Adipocyte (in vitro differentiated cells): Measurements from ENCODE around the gene BRAT1.
"Not testable (repeated sequence)": the region's sequence is repeated elsewhere in the genome, so short reads cannot be mapped to it uniquely, and the experiment has no call there.

Source experiments
- DNase-seq: peaks from one replicate; pipeline ENCODE4 v3.0.0-alpha.2; 2015; ENCODE audit warnings: low read depth
- H3K27me3 ChIP-seq: replicated peaks from 2 replicates; pipeline ENCODE4 v1.7.0; 2013; ENCODE audit warnings: mild to moderate bottlenecking, low read length, moderate library complexity; ENCODE audit not compliant: control insufficient read depth, insufficient read depth
- H3K36me3 ChIP-seq: 2 replicates; pipeline ENCODE4 v1.7.0; 2013; ENCODE audit warnings: low read length, mild to moderate bottlenecking, moderate library complexity; ENCODE audit not compliant: control insufficient read depth, insufficient read depth, severe bottlenecking
- H3K4me1 ChIP-seq: 2 replicates; pipeline ENCODE4 v1.7.0; 2013; ENCODE audit warnings: mild to moderate bottlenecking, low read length, moderate library complexity; ENCODE audit not compliant: control insufficient read depth, insufficient read depth
- H3K4me3 ChIP-seq: 2 replicates; pipeline ENCODE4 v1.7.0; 2013; ENCODE audit warnings: mild to moderate bottlenecking, low read length, moderate library complexity
- H3K9ac ChIP-seq: 2 replicates; pipeline ENCODE4 v1.7.0; 2013; ENCODE audit warnings: mild to moderate bottlenecking, low read length, moderate library complexity
- H3K9me3 ChIP-seq: 2 replicates; pipeline ENCODE4 v1.7.0; 2013; ENCODE audit warnings: mild to moderate bottlenecking, low read length, moderate library complexity; ENCODE audit not compliant: control insufficient read depth

The BRAT1 gene

GRCh38 chr7:2569421-2569820, 14.1 kb upstream of the BRAT1 start:
- H3K9me3 ChIP-seq = no peaks in the 10 kb centered on the region
- H3K36me3 ChIP-seq = peaks cover 28% of the 10 kb centered on the region
- H3K27me3 ChIP-seq = no peaks in the 10 kb centered on the region
- no peak overlapping the region for H3K4me3 ChIP-seq
- no peak overlapping the region for H3K9ac ChIP-seq
- DNase-seq = no peak
- peaks cover 10% of the 10 kb centered on the region for H3K4me1 ChIP-seq

GRCh38 chr7:2568521-2569223, 13.3 kb upstream of the BRAT1 start:
- peaks cover 10% of the 10 kb centered on the region for H3K4me1 ChIP-seq
- H3K36me3 ChIP-seq = peaks cover 20% of the 10 kb centered on the region
- H3K4me3 ChIP-seq = no peak overlapping the region
- no peak overlapping the region for H3K9ac ChIP-seq
- no peaks in the 10 kb centered on the region for H3K27me3 ChIP-seq
- DNase-seq = no peak
- H3K9me3 ChIP-seq = no peaks in the 10 kb centered on the region

- Histone ChIP-seq H3K4me3 (no peak overlapping the region), H3K27me3 (no peaks in the 10 kb centered on the region), H3K36me3 (peaks cover 14% of the 10 kb centered on the region), H3K9me3 (no peaks in the 10 kb centered on the region), H3K4me1 (peaks cover 10% of the 10 kb centered on the region), H3K9ac (no peak overlapping the region)
- DNase-seq = peak; percentile 35
Observed at GRCh38 chr7:2567679-2568278, 12.5 kb upstream of the BRAT1 start.

- Histone ChIP-seq H3K9me3 (no peaks in the 10 kb centered on the region), H3K36me3 (peaks cover 10% of the 10 kb centered on the region), H3K4me1 (peaks cover 10% of the 10 kb centered on the region), H3K4me3 (peak overlapping the region; percentile 64), H3K9ac (peak overlapping the region; percentile 35), H3K27me3 (no peaks in the 10 kb centered on the region)
- DNase-seq = no peak
Observed at GRCh38 chr7:2566890-2567678, 11.8 kb upstream of the BRAT1 start.

GRCh38 chr7:2566348-2566889, 11.1 kb upstream of the BRAT1 start:
- H3K9me3 ChIP-seq = no peaks in the 10 kb centered on the region
- peak overlapping the region; percentile 64 for H3K4me3 ChIP-seq
- DNase-seq = no peak
- H3K4me1 ChIP-seq = peaks cover 10% of the 10 kb centered on the region
- H3K36me3 ChIP-seq = peaks cover 3% of the 10 kb centered on the region
- H3K27me3 ChIP-seq = no peaks in the 10 kb centered on the region
- peak overlapping the region; percentile 35 for H3K9ac ChIP-seq

- DNase-seq = no peak
- Histone ChIP-seq H3K4me1 (peaks cover 13% of the 10 kb centered on the region), H3K9me3 (no peaks in the 10 kb centered on the region), H3K9ac (no peak overlapping the region), H3K27me3 (no peaks in the 10 kb centered on the region), H3K36me3 (no peaks in the 10 kb centered on the region), H3K4me3 (no peak overlapping the region)
Observed at GRCh38 chr7:2564970-2565540, 9.7 kb upstream of the BRAT1 start.

- peaks cover 17% of the 10 kb centered on the region for H3K4me1 ChIP-seq
- H3K4me3 ChIP-seq, H3K9ac ChIP-seq, H3K9me3 ChIP-seq, DNase-seq, H3K36me3 ChIP-seq, H3K27me3 ChIP-seq: not testable (repeated sequence)
Observed at GRCh38 chr7:2563955-2564354, 8.6 kb upstream of the BRAT1 start.

- H3K9me3 ChIP-seq = no peaks in the 10 kb centered on the region
- H3K4me1 ChIP-seq = peaks cover 18% of the 10 kb centered on the region
- peak; percentile 60 for DNase-seq
- H3K4me3 ChIP-seq = peak overlapping the region; percentile 92
- H3K9ac ChIP-seq = peak overlapping the region; percentile 90
- no peaks in the 10 kb centered on the region for H3K27me3 ChIP-seq
- H3K36me3 ChIP-seq = no peaks in the 10 kb centered on the region
Observed at GRCh38 chr7:2559283-2559950, 4.1 kb upstream of the BRAT1 start.

GRCh38 chr7:2558629-2559282, 3.4 kb upstream of the BRAT1 start, which contains the start of gene IQCE:
Gene IQCE, plus strand, starts transcription at chr7:2558979. Its CDS starts 203 bp downstream, at chr7:2559182.
- Histone ChIP-seq H3K9ac (peak within 1 kb of the TSS; percentile 90), H3K9me3 (no peaks in the 10 kb centered on the region), H3K4me1 (peaks cover 25% of the 10 kb centered on the region), H3K4me3 (peak within 1 kb of the TSS; percentile 92), H3K27me3 (no peaks in the 10 kb centered on the region), H3K36me3 (no peaks in the 10 kb centered on the region)
- DNase-seq = peak; percentile 96

- peak overlapping the region; percentile 99 for H3K9ac ChIP-seq
- H3K36me3 ChIP-seq = peaks cover under 1% of the 10 kb centered on the region
- H3K9me3 ChIP-seq = no peaks in the 10 kb centered on the region
- H3K27me3 ChIP-seq = no peaks in the 10 kb centered on the region
- DNase-seq = peak; percentile 14
- H3K4me1 ChIP-seq = peaks cover 18% of the 10 kb centered on the region
- H3K4me3 ChIP-seq = peak overlapping the region; percentile 89
Observed at GRCh38 chr7:2554661-2555111, 638 bp downstream of the BRAT1 start.
